Fibroblast of pulmonary artery (primary cell): ENCODE measurements around the gene TENM3.
A peak's percentile ranks its signal among the peaks of the same experiment; 100 is the strongest.

ENCODE experiments used
- DNase-seq: peaks from one replicate; pipeline ENCODE4 v3.0.0-alpha.2; 2010; ENCODE audit warnings: low read depth
- H3K4me3 ChIP-seq: replicated peaks from 2 replicates; pipeline ENCODE4 v1.5.1; 2011; ENCODE audit warnings: low read depth, mild to moderate bottlenecking, control low read depth, low read length, moderate library complexity
- CTCF ChIP-seq: IDR thresholded peaks from 2 replicates; pipeline ENCODE4 v1.5.1; 2011; ENCODE audit warnings: mild to moderate bottlenecking, control low read depth, low read length, inconsistent platforms; ENCODE audit errors: missing control alignments

TENM3 gene

GRCh38 chr4:182645511-182645910, 402.3 kb downstream of the TENM3 start:
- no peak overlapping the region for H3K4me3 ChIP-seq
- no peak for TF ChIP-seq CTCF
- peak; percentile 27 for DNase-seq

DNA sequence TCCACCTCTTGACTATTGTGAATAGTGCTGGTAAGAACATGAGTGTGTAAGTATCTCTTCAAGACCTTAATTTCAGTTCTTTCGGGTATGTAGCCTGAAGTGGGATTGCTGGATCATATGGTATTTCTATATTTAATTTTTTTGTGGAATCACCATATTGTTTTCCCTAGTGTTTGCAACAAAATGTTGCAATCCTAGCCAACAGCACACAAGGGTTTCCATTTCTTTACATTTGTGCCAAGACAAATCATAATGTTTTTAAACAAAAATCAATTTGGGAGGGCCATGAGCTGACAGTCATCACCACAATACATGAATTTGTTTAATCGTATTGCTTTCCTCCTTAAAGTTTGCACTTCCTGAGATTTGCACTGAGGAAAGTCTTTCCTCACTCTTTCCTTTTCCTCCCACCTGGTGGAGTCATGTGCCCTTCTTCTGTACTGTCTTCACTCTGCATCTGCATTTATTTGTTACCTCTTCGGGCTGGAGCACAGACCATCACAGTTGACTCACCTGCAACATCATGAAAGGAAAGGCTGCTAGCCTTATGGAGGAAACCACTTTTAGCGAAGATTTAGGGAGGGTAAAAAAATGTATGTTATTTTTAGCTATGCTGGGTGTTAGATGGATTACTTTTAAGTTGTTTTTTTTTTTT, 404.6 kb downstream of the TENM3 start:
- no peak overlapping the region for H3K4me3 ChIP-seq
- TF ChIP-seq CTCF = no peak
- no peak for DNase-seq

DNA sequence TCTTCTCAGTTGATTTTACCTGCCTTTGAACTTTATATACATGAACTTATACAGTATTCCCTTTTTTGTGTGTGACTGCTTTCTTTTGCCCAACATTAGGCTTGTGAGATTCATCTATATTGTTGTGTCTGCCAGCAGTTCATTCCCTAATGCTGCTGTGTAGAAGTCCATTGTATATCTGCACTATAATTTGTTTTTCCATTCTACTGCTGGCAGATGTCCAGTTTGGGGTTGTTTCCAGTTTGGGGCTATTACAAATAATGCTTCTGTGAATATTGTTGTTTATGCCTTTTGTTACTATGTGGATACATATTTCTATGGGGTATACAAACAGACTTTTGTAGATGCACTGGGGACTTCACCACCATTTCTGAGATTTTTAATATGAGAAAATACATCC, 405.6 kb downstream of the TENM3 start:
- TF ChIP-seq CTCF = no peak
- H3K4me3 ChIP-seq = no peak overlapping the region
- peak; percentile 14 for DNase-seq

- DNase-seq = no peak
- TF ChIP-seq CTCF = no peak
- no peak overlapping the region for H3K4me3 ChIP-seq
Observed at GRCh38 chr4:182649698-182650477, 406.7 kb downstream of the TENM3 start.

DNA sequence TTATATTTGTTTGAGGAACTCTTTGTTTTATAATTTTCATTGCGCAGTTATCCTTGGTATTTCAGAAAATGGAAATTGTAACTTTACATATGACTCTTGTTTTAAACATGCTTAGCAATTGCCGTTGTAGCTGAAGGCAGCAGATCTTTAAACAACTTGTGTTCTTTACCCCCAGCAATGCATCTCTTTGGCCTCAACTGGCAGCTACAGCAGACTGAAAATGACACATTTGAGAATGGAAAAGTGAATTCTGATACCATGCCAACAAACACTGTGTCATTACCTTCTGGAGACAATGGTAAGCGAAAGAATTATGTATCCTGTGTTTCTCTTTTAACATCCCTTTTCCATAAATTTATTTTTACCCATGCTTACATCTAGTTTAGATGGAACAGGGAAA, 410.4 kb downstream of the TENM3 start:
- no peak for TF ChIP-seq CTCF
- no peak overlapping the region for H3K4me3 ChIP-seq
- peak; percentile 34 for DNase-seq

- no peak for TF ChIP-seq CTCF
- DNase-seq = no peak
- no peak overlapping the region for H3K4me3 ChIP-seq
Observed at GRCh38 chr4:182655340-182655739, 412.1 kb downstream of the TENM3 start.
